SK-N-SH (cell line): Measurements from ENCODE around the gene RARS2. TPM values are rescaled to one million over a fixed set of nuclear protein-coding genes. Genes with fewer than 3 reads are reported as not detected.

ENCODE experiments used
- CTCF ChIA-PET: fragments of 300-600, 350-600 bp; formaldehyde crosslinking; extraction: SDS; loops from one replicate; lab custom pipeline; 2021; lab: Yijun Ruan, JAX
- POLR2A ChIA-PET: fragments of 350-600 bp; sonication (Branson Sonifier 250); formaldehyde crosslinking; extraction: SDS; loops from one replicate; lab custom pipeline; 2020; ENCODE audit warnings: antibody characterized with exemption, inconsistent platforms; lab: Yijun Ruan, JAX
- DNase-seq: peaks from one replicate; pipeline ENCODE4 v3.0.0; 2012
- H2AFZ ChIP-seq: fragments of 200-600 bp; sonication (generic); 2 replicates; pipeline ENCODE4 v1.8.1; 2016; ENCODE audit warnings: antibody characterized with exemption, mild to moderate bottlenecking, low read depth
- H3F3A ChIP-seq: fragments of 200-600 bp; sonication (generic); replicated peaks from 2 replicates; pipeline ENCODE3; 2016; ENCODE audit warnings: antibody characterized with exemption, mild to moderate bottlenecking; ENCODE audit not compliant: insufficient read depth
- H3K27ac ChIP-seq, 2 experiments: fragments of 200-500 bp in 1 of 2; fragments of 200-600 bp in 1 of 2; sonication (Bioruptor generic) in 1 of 2; sonication (generic), shearing (Covaris generic) in 1 of 2; 2 replicates each; pipeline versions ENCODE4 v1.5.1 to v1.6.1; 2014 to 2016; ENCODE audit warnings: low read depth in 2 of 2, inconsistent platforms in 1 of 2, low read length in 1 of 2, mild to moderate bottlenecking in 1 of 2, mixed read lengths in 1 of 2
- H3K27me3 ChIP-seq: fragments of 200-600 bp; sonication (generic), shearing (Covaris generic); 2 replicates; pipeline ENCODE4 v1.6.1; 2016; ENCODE audit warnings: mixed run types; ENCODE audit not compliant: insufficient read depth
- H3K36me3 ChIP-seq, 2 experiments: fragments of 200-500 bp in 1 of 2; fragments of 200-600 bp in 1 of 2; sonication (Bioruptor generic) in 1 of 2; sonication (generic) in 1 of 2; replicated peaks in 1 of 2; 2 replicates each; pipeline versions ENCODE3 to v1.5.1; 2014 to 2016; ENCODE audit warnings: low read length in 1 of 2, mild to moderate bottlenecking in 1 of 2; ENCODE audit not compliant: insufficient read depth in 2 of 2, control insufficient read depth in 1 of 2
- H3K4me1 ChIP-seq, 2 experiments: fragments of 200-500 bp in 1 of 2; fragments of 200-600 bp in 1 of 2; sonication (Bioruptor generic) in 1 of 2; sonication (generic), shearing (Covaris generic) in 1 of 2; 2 replicates each; pipeline versions ENCODE4 v1.5.1 to v1.6.1; 2014 to 2016; ENCODE audit warnings: low read depth in 1 of 2, low read length in 1 of 2, mixed run types in 1 of 2; ENCODE audit not compliant: insufficient read depth in 2 of 2, control insufficient read depth in 1 of 2
- H3K4me2 ChIP-seq: fragments of 200-600 bp; sonication (generic), shearing (Covaris generic); 2 replicates; pipeline ENCODE4 v1.6.1; 2017; ENCODE audit warnings: mixed run types
- H3K4me3 ChIP-seq, 2 experiments: fragments of 200-500 bp in 1 of 2; fragments of 200-600 bp in 1 of 2; sonication (Bioruptor generic) in 1 of 2; sonication (generic), shearing (Covaris generic) in 1 of 2; 2 replicates each; pipeline versions ENCODE4 v1.5.1 to v1.8.1; 2014 to 2016; ENCODE audit warnings: low read depth in 2 of 2, inconsistent platforms in 1 of 2, low read length in 1 of 2, mild to moderate bottlenecking in 1 of 2, mixed read lengths in 1 of 2, moderate library complexity in 1 of 2
- H3K79me2 ChIP-seq: fragments of 200-600 bp; sonication (generic); 2 replicates; pipeline ENCODE4 v1.8.1; 2017; ENCODE audit warnings: mild to moderate bottlenecking; ENCODE audit not compliant: insufficient read depth
- H3K9ac ChIP-seq: fragments of 200-600 bp; sonication (generic); 2 replicates; pipeline ENCODE4 v1.6.1; 2017; ENCODE audit warnings: mixed run types
- H3K9me2 ChIP-seq: fragments of 200-600 bp; sonication (generic); 2 replicates; pipeline ENCODE4 v1.6.1; 2017; ENCODE audit warnings: mixed run types
- H3K9me3 ChIP-seq: fragments of 200-600 bp; sonication (generic); 2 replicates; pipeline ENCODE4 v1.6.1; 2017; ENCODE audit warnings: mixed run types, mild to moderate bottlenecking, moderate library complexity
- H4K20me1 ChIP-seq: fragments of 200-600 bp; sonication (generic); 2 replicates; pipeline ENCODE4 v1.6.1; 2017; ENCODE audit warnings: mild to moderate bottlenecking, mixed run types; ENCODE audit not compliant: insufficient read depth
- FOXM1 ChIP-seq: IDR thresholded peaks from 2 replicates; pipeline ENCODE4 v1.4.0; 2012; ENCODE audit warnings: low read depth, mild to moderate bottlenecking
- ZBTB33 ChIP-seq: IDR thresholded peaks from 2 replicates; pipeline ENCODE4 v1.4.0; 2012; ENCODE audit warnings: low read depth, borderline replicate concordance
- WGBS: methylation state at CpG from one replicate; pipeline ENCODE4 v1.1.6; 2017; ENCODE audit warnings: low lambda C conversion rate; 5-methylcytosine and 5-hydroxymethylcytosine counted together
- polyA plus RNA-seq, 3 experiments: library from polyadenylated mRNA; depleted of rRNA; stranded (reverse); fragments of >200 nt; gene quantifications; 2 replicates each; pipeline ENCODE4 v1.2.3, GENCODE V29; 2012
- TF ChIP-seq, protein P1 (sequence below): IDR thresholded peaks from 2 replicates; pipeline ENCODE4 v1.4.0; 2012; ENCODE audit warnings: low read depth, borderline replicate concordance
- TF ChIP-seq, protein P2 (sequence below): IDR thresholded peaks from 2 replicates; pipeline ENCODE4 v1.6.1; 2012; ENCODE audit warnings: mild to moderate bottlenecking, low read depth, low read length, moderate library complexity
- TF ChIP-seq, protein P3 (sequence below): fragments of 200-600 bp; sonication (generic); IDR thresholded peaks from 2 replicates; pipeline ENCODE4 v1.6.1; 2017; ENCODE audit warnings: antibody characterized with exemption, mild to moderate bottlenecking, moderate library complexity

The RARS2 gene
- polyA plus RNA-seq, 1 of the 3 experiments (the other 2 are of a cell fraction) = 7.9 TPM

- TF ChIP-seq ZBTB33 (no peak), FOXM1 (no peak)
- TF ChIP-seq, protein P1, sequence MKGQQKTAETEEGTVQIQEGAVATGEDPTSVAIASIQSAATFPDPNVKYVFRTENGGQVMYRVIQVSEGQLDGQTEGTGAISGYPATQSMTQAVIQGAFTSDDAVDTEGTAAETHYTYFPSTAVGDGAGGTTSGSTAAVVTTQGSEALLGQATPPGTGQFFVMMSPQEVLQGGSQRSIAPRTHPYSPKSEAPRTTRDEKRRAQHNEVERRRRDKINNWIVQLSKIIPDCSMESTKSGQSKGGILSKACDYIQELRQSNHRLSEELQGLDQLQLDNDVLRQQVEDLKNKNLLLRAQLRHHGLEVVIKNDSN = no peak
- TF ChIP-seq, protein P2, sequence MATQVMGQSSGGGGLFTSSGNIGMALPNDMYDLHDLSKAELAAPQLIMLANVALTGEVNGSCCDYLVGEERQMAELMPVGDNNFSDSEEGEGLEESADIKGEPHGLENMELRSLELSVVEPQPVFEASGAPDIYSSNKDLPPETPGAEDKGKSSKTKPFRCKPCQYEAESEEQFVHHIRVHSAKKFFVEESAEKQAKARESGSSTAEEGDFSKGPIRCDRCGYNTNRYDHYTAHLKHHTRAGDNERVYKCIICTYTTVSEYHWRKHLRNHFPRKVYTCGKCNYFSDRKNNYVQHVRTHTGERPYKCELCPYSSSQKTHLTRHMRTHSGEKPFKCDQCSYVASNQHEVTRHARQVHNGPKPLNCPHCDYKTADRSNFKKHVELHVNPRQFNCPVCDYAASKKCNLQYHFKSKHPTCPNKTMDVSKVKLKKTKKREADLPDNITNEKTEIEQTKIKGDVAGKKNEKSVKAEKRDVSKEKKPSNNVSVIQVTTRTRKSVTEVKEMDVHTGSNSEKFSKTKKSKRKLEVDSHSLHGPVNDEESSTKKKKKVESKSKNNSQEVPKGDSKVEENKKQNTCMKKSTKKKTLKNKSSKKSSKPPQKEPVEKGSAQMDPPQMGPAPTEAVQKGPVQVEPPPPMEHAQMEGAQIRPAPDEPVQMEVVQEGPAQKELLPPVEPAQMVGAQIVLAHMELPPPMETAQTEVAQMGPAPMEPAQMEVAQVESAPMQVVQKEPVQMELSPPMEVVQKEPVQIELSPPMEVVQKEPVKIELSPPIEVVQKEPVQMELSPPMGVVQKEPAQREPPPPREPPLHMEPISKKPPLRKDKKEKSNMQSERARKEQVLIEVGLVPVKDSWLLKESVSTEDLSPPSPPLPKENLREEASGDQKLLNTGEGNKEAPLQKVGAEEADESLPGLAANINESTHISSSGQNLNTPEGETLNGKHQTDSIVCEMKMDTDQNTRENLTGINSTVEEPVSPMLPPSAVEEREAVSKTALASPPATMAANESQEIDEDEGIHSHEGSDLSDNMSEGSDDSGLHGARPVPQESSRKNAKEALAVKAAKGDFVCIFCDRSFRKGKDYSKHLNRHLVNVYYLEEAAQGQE = no peak
- TF ChIP-seq, protein P3, sequence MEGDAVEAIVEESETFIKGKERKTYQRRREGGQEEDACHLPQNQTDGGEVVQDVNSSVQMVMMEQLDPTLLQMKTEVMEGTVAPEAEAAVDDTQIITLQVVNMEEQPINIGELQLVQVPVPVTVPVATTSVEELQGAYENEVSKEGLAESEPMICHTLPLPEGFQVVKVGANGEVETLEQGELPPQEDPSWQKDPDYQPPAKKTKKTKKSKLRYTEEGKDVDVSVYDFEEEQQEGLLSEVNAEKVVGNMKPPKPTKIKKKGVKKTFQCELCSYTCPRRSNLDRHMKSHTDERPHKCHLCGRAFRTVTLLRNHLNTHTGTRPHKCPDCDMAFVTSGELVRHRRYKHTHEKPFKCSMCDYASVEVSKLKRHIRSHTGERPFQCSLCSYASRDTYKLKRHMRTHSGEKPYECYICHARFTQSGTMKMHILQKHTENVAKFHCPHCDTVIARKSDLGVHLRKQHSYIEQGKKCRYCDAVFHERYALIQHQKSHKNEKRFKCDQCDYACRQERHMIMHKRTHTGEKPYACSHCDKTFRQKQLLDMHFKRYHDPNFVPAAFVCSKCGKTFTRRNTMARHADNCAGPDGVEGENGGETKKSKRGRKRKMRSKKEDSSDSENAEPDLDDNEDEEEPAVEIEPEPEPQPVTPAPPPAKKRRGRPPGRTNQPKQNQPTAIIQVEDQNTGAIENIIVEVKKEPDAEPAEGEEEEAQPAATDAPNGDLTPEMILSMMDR = no peak
Observed at GRCh38 chr6:87600576-87600975, 10.8 kb upstream of the RARS2 start (continued).

GRCh38 chr6:87590990-87591389, 1.2 kb upstream of the RARS2 start:
- 62% methylated on average over 4 of the region's 4 CpGs for WGBS
- DNase-seq = no peak
- H3K36me3 ChIP-seq = peaks cover 17 to 22% of the 10 kb centered on the region in 2 experiments
- H3K27ac ChIP-seq = no peak overlapping the region
- H3K9me3 ChIP-seq = no peaks in the 10 kb centered on the region
- H3K4me2 ChIP-seq = peak overlapping the region; percentile 78
- no peaks in the 10 kb centered on the region for H3K9me2 ChIP-seq
- ChIA-PET CTCF (no interaction called here), POLR2A (no interaction called here)
- H2AFZ ChIP-seq = peak overlapping the region; percentile 88; the same call in 1 of the 2 replicates
- peak overlapping the region; percentile 88 for H3K9ac ChIP-seq
- H3K4me1 ChIP-seq = peaks cover 4 to 9% of the 10 kb centered on the region in 2 experiments; a peak in 3 of 4 replicates
- TF ChIP-seq, protein P2 = no peak
- no peaks in the 10 kb centered on the region for H3K27me3 ChIP-seq
- peak overlapping the region; percentile 60 to 90 for H3K4me3 ChIP-seq
- peaks cover 87% of the 10 kb centered on the region for H3K79me2 ChIP-seq
- no peaks in the 10 kb centered on the region for H3F3A ChIP-seq
- peaks cover 12% of the 10 kb centered on the region for H4K20me1 ChIP-seq
